ENCODE data around the gene RAX2. TPM values are rescaled to one million over a fixed set of nuclear protein-coding genes. Genes with fewer than 3 reads are reported as not detected.

The RAX2 gene
- total and polyA plus RNA-seq, 9 of the 15 experiments (the other 6 are each of a cell fraction or from before 2014, with no cell fraction given) = not detected

DNA sequence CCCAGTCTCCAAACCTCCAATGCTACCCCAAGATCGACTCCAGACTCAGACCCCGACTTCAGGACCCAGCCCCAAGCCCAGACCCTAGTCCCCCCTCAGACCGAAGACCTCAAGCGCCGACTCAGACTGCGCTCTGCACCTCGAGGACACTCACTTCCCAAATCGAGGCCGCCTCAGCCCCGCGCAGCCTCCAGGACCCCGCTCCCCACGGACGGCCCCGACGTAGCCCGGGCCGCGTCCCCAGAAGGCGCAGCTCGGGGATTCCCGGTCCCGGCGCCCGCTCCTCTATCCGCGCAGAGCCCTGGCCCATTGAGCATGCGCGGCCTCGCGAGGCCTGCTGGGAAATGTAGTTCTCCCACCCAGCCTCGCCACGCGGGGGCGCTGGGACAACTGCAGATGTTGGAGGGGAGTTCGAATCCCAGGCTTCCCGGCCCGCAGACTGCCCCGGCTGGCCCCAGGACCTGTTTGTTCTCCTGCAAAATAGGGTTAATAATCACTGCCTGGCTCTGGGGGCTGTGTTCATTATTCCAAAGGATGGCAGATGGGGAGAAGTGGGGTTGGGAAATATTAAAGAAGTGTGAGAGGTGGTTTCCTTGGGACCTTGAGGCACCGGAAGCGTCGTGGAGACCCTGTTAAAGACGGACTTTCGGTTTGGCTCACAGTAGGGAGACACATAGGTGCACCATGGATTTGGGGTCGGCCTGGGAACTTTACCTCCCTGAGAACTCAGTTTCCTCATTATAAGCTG lies 10.5 kb downstream of the RAX2 start, which contains the start of gene APBA3 (continued):
- TF ChIP-seq DDX20 (tag; IDR thresholded peaks at IDR 0.05; ENCODE audit: low read depth) (no peak), TFE3 (CRISPR knock-in tag; IDR thresholded peaks at IDR 0.05) (no peak), ZNF57 (CRISPR knock-in tag; IDR thresholded peaks at IDR 0.05) (no peak), PURB (CRISPR knock-in tag; IDR thresholded peaks at IDR 0.05; ENCODE audit: low read depth) (no peak), RAD21 (CRISPR knock-in tag; conservative IDR thresholded peaks at IDR 0.05 in 1 of 2, IDR thresholded peaks at IDR 0.05 in 1 of 2) (peak in 1 of 2 experiments; percentile 35; a peak in 2 of 4 replicates), YBX1 (IDR thresholded peaks at IDR 0.05) (no peak), ZNF785 (CRISPR knock-in tag; IDR thresholded peaks at IDR 0.05) (0 out of 2 replicates have a peak, but pooled peaks have one; percentile 34), ZNF217 (CRISPR knock-in tag; IDR thresholded peaks at IDR 0.05) (no peak), ZNF707 (CRISPR knock-in tag; conservative IDR thresholded peaks at IDR 0.05) (0 out of 2 replicates have a peak, but pooled peaks have one; percentile 9), USF2 (CRISPR knock-in tag; IDR thresholded peaks at IDR 0.05) (no peak), ZNF780A (CRISPR knock-in tag; IDR thresholded peaks at IDR 0.05) (no peak), SAFB2 (IDR thresholded peaks at IDR 0.05; ENCODE audit: borderline replicate concordance, low read depth, low read length, severe bottlenecking) (no peak), CBX1 (IDR thresholded peaks at IDR 0.05; ENCODE audit: low read depth) (peak; percentile 80; the same call in 1 of the 2 replicates), ETS2 (tag; IDR thresholded peaks at IDR 0.05; ENCODE audit: borderline replicate concordance, poor library complexity, severe bottlenecking) (no peak), KAT8 (IDR thresholded peaks at IDR 0.05; ENCODE audit: low read depth) (no peak), CREB1 (IDR thresholded peaks at IDR 0.05) (peak; percentile 54), CREB1 (CRISPR knock-in tag; IDR thresholded peaks at IDR 0.05) (peak; percentile 70), ZNF165 (CRISPR knock-in tag; IDR thresholded peaks at IDR 0.05; ENCODE audit: borderline replicate concordance) (no peak)
- TF ChIP-seq, protein P1, sequence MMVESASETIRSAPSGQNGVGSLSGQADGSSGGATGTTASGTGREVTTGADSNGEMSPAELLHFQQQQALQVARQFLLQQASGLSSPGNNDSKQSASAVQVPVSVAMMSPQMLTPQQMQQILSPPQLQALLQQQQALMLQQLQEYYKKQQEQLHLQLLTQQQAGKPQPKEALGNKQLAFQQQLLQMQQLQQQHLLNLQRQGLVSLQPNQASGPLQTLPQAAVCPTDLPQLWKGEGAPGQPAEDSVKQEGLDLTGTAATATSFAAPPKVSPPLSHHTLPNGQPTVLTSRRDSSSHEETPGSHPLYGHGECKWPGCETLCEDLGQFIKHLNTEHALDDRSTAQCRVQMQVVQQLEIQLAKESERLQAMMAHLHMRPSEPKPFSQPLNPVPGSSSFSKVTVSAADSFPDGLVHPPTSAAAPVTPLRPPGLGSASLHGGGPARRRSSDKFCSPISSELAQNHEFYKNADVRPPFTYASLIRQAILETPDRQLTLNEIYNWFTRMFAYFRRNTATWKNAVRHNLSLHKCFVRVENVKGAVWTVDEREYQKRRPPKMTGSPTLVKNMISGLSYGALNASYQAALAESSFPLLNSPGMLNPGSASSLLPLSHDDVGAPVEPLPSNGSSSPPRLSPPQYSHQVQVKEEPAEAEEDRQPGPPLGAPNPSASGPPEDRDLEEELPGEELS (CRISPR knock-in tag; IDR thresholded peaks at IDR 0.05; ENCODE audit: borderline replicate concordance) = peak; percentile 71; the same call in 1 of the 2 replicates
- TF ChIP-seq, protein P2, sequence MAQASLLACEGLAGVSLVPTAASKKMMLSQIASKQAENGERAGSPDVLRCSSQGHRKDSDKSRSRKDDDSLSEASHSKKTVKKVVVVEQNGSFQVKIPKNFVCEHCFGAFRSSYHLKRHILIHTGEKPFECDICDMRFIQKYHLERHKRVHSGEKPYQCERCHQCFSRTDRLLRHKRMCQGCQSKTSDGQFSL (CRISPR knock-in tag; IDR thresholded peaks at IDR 0.05) = no peak
- TF ChIP-seq, protein P2 (tag; IDR thresholded peaks at IDR 0.05) = no peak

All from K562 (cell line).